NCI-H146 treated with DMSO at 0.1 percent for 48 hours (cell line): ENCODE measurements around the gene DHX16.
"Not testable (repeated sequence)": the region's sequence is repeated elsewhere in the genome, so short reads cannot be mapped to it uniquely, and the experiment has no call there.

Source experiments
- DNase-seq: peaks from one replicate; lab custom pipeline; 2025; ENCODE audit not compliant: unreplicated experiment; lab: John Stamatoyannopoulos, UW

The DHX16 gene

GRCh38 chr6:30679765-30680535, 7.1 kb upstream of the DHX16 start:
- DNase-seq = no peak

- DNase-seq = peak; percentile 40
These were observed 6.3 kb upstream of the DHX16 start for GRCh38 chr6:30678964-30679726.

- no peak for DNase-seq
These were observed 4.0 kb upstream of the DHX16 start for GRCh38 chr6:30676660-30677285.

GRCh38 chr6:30670760-30671527, 1.9 kb downstream of the DHX16 start:
- DNase-seq = no peak

- DNase-seq = not testable (repeated sequence)
These were observed 6.5 kb downstream of the DHX16 start for GRCh38 chr6:30666300-30666699.

- no peak for DNase-seq
These were observed 7.6 kb downstream of the DHX16 start for GRCh38 chr6:30664994-30665767.

GRCh38 chr6:30657922-30658321, 14.9 kb downstream of the DHX16 start:
- not testable (repeated sequence) for DNase-seq

GRCh38 chr6:30657454-30657853, 15.4 kb downstream of the DHX16 start:
- DNase-seq = no peak

GRCh38 chr6:30656513-30656912, 16.3 kb downstream of the DHX16 start:
- no peak for DNase-seq

GRCh38 chr6:30655743-30656094, 17.1 kb downstream of the DHX16 start:
- DNase-seq = no peak

GRCh38 chr6:30654798-30655742, 17.7 kb downstream of the DHX16 start:
- no peak for DNase-seq

- no peak for DNase-seq
These were observed 21.7 kb downstream of the DHX16 start for GRCh38 chr6:30651143-30651542.

- DNase-seq = peak; percentile 79
These were observed 25.3 kb downstream of the DHX16 start for GRCh38 chr6:30647242-30648116.

GRCh38 chr6:30646450-30647241, 26.2 kb downstream of the DHX16 start, which contains the start of gene C6orf136:
C6orf136 (plus strand) TSS chr6:30647133; CDS start chr6:30647232, 99 bp downstream.
- DNase-seq = peak; percentile 79

- DNase-seq = no peak
These were observed 26.8 kb downstream of the DHX16 start for GRCh38 chr6:30645989-30646388.

GRCh38 chr6:30644769-30645168, 28.0 kb downstream of the DHX16 start:
- DNase-seq = no peak

- DNase-seq = no peak
These were observed 29.1 kb downstream of the DHX16 start for GRCh38 chr6:30643656-30644055.
